Skeletal muscle tissue (tissue), 4 donors: ENCODE measurements around the gene ROR2. TPM values are rescaled to one million over a fixed set of nuclear protein-coding genes. Genes with fewer than 3 reads are reported as not detected.

Source experiments
- H3K27ac ChIP-seq: one replicate; pipeline ENCODE4 v1.7.0; 2013; ENCODE audit warnings: mild to moderate bottlenecking, low read depth, low read length, inconsistent platforms
- H3K27me3 ChIP-seq, 3 donors: one replicate each; pipeline ENCODE4 v1.7.0; 2013; ENCODE audit warnings: low read length in 3 of 3; ENCODE audit not compliant: control insufficient read depth in 3 of 3, insufficient read depth in 3 of 3
- H3K36me3 ChIP-seq, 3 donors: one replicate each; pipeline ENCODE4 v1.7.0; 2013; ENCODE audit warnings: low read length in 3 of 3; ENCODE audit not compliant: control insufficient read depth in 3 of 3, insufficient read depth in 3 of 3
- H3K4me1 ChIP-seq, 3 donors: one replicate each; pipeline ENCODE4 v1.7.0; 2013; ENCODE audit warnings: low read length in 3 of 3, mild to moderate bottlenecking in 3 of 3; ENCODE audit not compliant: control insufficient read depth in 3 of 3, insufficient read depth in 3 of 3
- H3K4me3 ChIP-seq, 3 donors: one replicate each; pipeline ENCODE4 v1.7.0; 2013; ENCODE audit warnings: low read length in 3 of 3
- H3K9ac ChIP-seq, 3 donors: one replicate each; pipeline ENCODE4 v1.7.0; 2013; ENCODE audit warnings: low read length in 3 of 3, mild to moderate bottlenecking in 3 of 3, moderate library complexity in 2 of 3, low read depth in 1 of 3
- H3K9me3 ChIP-seq, 3 donors: one replicate each; pipeline ENCODE4 v1.7.0; 2013; ENCODE audit warnings: low read length in 3 of 3; ENCODE audit not compliant: control insufficient read depth in 3 of 3
- total RNA-seq: library from RNA; depleted of rRNA; stranded (reverse); fragments of >200 nt; gene quantifications from one replicate; pipeline ENCODE4 v1.2.3, GENCODE V29; 2014
- donor health status: Osteomylitis.

The ROR2 gene
- total RNA-seq, 1 donor from 2014 or later: 4.2 TPM

GRCh38 chr9:91929331-91929730, 20.7 kb downstream of the ROR2 start:
- peaks cover 0 to 6% (median 0%) of the 10 kb centered on the region in 3 donors for H3K27me3 ChIP-seq
- no peak overlapping the region for H3K27ac ChIP-seq

GRCh38 chr9:91927922-91928510, 22.0 kb downstream of the ROR2 start:
- Histone ChIP-seq H3K4me1 (no peaks in the 10 kb centered on the region), H3K27ac (no peak overlapping the region), H3K9ac (no peak overlapping the region)

More at GRCh38 chr9:91929331-91929730, 20.7 kb downstream of the ROR2 start:
- Histone ChIP-seq H3K4me3 (no peak overlapping the region), H3K9ac (no peak overlapping the region), H3K36me3 (no peaks in the 10 kb centered on the region), H3K4me1 (no peaks in the 10 kb centered on the region), H3K9me3 (peaks cover 5 to 14% (median 9%) of the 10 kb centered on the region in 3 donors)

GRCh38 chr9:91924090-91924489, 25.9 kb downstream of the ROR2 start:
- peaks cover 0 to 14% (median 4%) of the 10 kb centered on the region in 3 donors for H3K27me3 ChIP-seq
- no peak overlapping the region for H3K9ac ChIP-seq
- no peak overlapping the region for H3K27ac ChIP-seq

More at GRCh38 chr9:91927922-91928510, 22.0 kb downstream of the ROR2 start:
- H3K4me3 ChIP-seq: no peak overlapping the region
- peaks cover 9 to 14% (median 9%) of the 10 kb centered on the region in 3 donors for H3K9me3 ChIP-seq
- no peaks in the 10 kb centered on the region for H3K36me3 ChIP-seq
- peaks cover 0 to 8% (median 0%) of the 10 kb centered on the region in 3 donors for H3K27me3 ChIP-seq

GRCh38 chr9:91923145-91923544, 26.9 kb downstream of the ROR2 start:
- Histone ChIP-seq H3K36me3 (no peaks in the 10 kb centered on the region), H3K27ac (no peak overlapping the region), H3K9ac (no peak overlapping the region), H3K9me3 (peaks cover 0 to 4% (median 0%) of the 10 kb centered on the region in 3 donors), H3K4me1 (no peaks in the 10 kb centered on the region), H3K4me3 (no peak overlapping the region), H3K27me3 (peaks cover 4 to 18% (median 5%) of the 10 kb centered on the region in 3 donors)

More at GRCh38 chr9:91924090-91924489, 25.9 kb downstream of the ROR2 start:
- Histone ChIP-seq H3K4me1 (no peaks in the 10 kb centered on the region), H3K36me3 (no peaks in the 10 kb centered on the region), H3K9me3 (peaks cover under 1 to 4% (median 2%) of the 10 kb centered on the region in 3 donors), H3K4me3 (no peak overlapping the region)

GRCh38 chr9:91921371-91921770, 28.7 kb downstream of the ROR2 start:
- no peaks in the 10 kb centered on the region for H3K4me1 ChIP-seq
- H3K9ac ChIP-seq: no peak overlapping the region
- H3K36me3 ChIP-seq: no peaks in the 10 kb centered on the region
- H3K9me3 ChIP-seq: peaks cover 0 to 4% (median 0%) of the 10 kb centered on the region in 3 donors
- H3K27me3 ChIP-seq: peaks cover 10 to 28% (median 11%) of the 10 kb centered on the region in 3 donors
- no peak overlapping the region for H3K27ac ChIP-seq
- no peak overlapping the region for H3K4me3 ChIP-seq

GRCh38 chr9:91920630-91921350, 29.2 kb downstream of the ROR2 start:
- peaks cover 0 to 4% (median 0%) of the 10 kb centered on the region in 3 donors for H3K9me3 ChIP-seq
- no peaks in the 10 kb centered on the region for H3K4me1 ChIP-seq
- H3K4me3 ChIP-seq: no peak overlapping the region
- no peak overlapping the region for H3K9ac ChIP-seq
- H3K27me3 ChIP-seq: peaks cover 10 to 28% (median 11%) of the 10 kb centered on the region in 3 donors
- H3K27ac ChIP-seq: no peak overlapping the region
- no peaks in the 10 kb centered on the region for H3K36me3 ChIP-seq

GRCh38 chr9:91919621-91920020, 30.4 kb downstream of the ROR2 start:
- H3K9me3 ChIP-seq: peaks cover 0 to 4% (median 0%) of the 10 kb centered on the region in 3 donors
- no peaks in the 10 kb centered on the region for H3K4me1 ChIP-seq
- no peak overlapping the region for H3K4me3 ChIP-seq
- no peak overlapping the region for H3K9ac ChIP-seq
- H3K27me3 ChIP-seq: peaks cover 11 to 22% (median 12%) of the 10 kb centered on the region in 3 donors
- no peak overlapping the region for H3K27ac ChIP-seq
- H3K36me3 ChIP-seq: no peaks in the 10 kb centered on the region

GRCh38 chr9:91917436-91917835, 32.6 kb downstream of the ROR2 start:
- no peak overlapping the region for H3K4me3 ChIP-seq
- H3K9me3 ChIP-seq: no peaks in the 10 kb centered on the region
- H3K9ac ChIP-seq: no peak overlapping the region
- H3K27ac ChIP-seq: no peak overlapping the region
- H3K36me3 ChIP-seq: no peaks in the 10 kb centered on the region
- H3K4me1 ChIP-seq: no peaks in the 10 kb centered on the region
- H3K27me3 ChIP-seq: peaks cover 11 to 23% (median 15%) of the 10 kb centered on the region in 3 donors

GRCh38 chr9:91915524-91916263, 34.3 kb downstream of the ROR2 start:
- Histone ChIP-seq H3K9ac (no peak overlapping the region), H3K9me3 (no peaks in the 10 kb centered on the region), H3K36me3 (no peaks in the 10 kb centered on the region), H3K4me3 (no peak overlapping the region), H3K27ac (no peak overlapping the region), H3K4me1 (no peaks in the 10 kb centered on the region), H3K27me3 (peaks cover 11 to 23% (median 15%) of the 10 kb centered on the region in 3 donors)
